CD4-positive, alpha-beta T cell treated with Interleukin-17A for 1 hour (primary cell): ENCODE data around the gene DIMT1.
A peak's percentile ranks its signal among the peaks of the same experiment; 100 is the strongest.

Experiments
- DNase-seq: peaks from one replicate; pipeline ENCODE4 v3.0.0-alpha.2; 2020

DIMT1 gene

DNA sequence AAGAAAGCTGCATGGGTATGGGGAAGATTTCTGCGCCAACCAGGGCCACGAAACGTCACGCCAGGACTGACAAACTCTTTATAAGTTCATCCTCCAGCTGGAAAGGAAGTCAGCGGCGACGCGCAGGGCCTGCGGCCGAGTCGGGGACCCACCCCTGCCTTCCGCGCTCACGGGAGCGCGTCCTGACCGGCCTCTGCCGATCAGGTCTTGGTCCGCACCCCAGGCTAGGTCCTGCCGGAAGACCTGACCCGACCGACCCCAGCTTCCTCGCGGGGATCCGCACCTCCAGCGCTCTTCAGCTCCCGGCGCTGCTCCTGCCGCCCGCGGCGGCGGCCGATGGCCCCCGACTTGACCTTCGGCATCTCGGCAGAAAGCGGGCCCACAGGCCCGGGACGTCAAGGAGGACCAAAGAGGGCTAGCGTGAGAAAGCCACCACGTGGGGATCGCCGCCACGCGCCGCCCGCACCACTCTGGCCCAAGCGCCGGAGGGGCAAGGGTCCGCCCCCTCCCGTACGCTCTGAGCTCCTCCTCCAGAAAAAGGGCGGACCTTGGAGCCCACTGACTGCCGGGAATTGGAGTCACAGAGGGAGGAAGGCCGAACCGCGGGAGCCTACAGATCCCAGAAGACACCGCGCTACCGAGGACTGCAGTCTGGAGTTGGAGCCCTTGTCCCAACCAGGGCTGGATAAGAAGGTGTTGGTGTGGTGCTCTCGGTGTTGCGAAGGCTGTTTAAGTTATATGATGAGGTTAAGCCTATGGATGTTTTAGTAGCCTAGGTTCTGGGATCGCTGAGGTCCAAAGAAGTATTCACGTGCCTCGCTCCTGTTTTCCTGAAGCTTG is at the start of gene DIMT1:
Gene DIMT1 (minus strand): TSS at position 495 of the 840 bp plus-strand sequence. CDS start 133 bp downstream, at position 362.
- peak; percentile 93 for DNase-seq

DNA sequence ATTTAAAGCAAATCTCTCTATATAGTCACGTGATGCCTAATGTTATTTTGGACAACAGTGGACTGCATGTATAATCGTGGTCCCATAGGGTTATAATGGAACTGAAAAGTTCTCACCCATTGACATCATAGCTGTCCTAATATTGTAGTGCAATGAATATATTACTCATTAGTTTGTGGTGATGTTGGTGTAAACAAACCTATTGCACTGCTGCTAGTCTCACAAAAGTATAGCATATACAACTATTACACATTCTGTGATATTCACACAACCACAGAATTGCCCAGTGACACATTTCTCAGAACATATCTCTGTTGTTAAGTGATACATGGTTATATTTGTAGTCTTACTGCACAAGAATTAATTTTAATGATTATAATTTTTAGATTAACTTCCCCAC is 46.6 kb upstream of the DIMT1 start:
- DNase-seq: no peak

DNA sequence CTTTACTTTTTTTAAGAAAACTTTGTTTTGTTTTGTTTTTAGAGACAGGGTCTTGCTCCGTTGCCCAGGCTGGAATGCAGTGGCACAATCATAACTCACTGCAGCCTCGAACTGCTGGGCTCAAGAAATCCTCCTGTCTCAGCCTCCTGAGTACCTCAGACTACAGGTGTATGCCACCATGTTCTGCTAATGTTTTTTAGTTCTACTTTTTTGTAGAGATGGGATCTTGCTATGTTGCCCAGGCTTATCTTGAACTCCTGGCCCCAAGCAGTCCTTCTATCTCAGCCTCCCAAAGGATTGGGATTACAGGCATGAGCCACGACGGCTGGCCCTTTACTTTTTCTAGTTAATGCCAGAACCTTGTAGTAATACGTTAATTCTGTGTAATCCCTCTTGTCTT is 44.8 kb upstream of the DIMT1 start:
- no peak for DNase-seq

DNA sequence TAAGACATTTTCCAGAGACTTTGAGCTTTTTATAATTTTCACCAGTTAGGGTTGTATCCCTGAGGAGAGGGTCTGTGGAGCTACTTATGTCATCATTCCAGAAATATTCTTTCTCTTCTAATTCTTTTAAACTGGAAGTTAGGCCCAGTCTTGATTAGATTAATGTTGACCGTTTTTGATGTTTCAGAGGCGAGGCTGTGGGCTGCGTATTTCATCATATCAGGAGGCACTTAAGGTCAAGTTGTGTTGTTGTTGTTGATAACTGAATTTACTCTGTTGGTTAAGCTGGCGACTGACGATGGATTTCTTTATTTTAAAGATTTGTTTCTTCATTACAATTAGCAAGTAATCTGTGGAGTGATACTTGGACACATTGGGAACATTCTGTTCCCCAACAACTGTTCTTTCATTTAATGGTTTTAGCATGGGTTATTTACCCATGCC is 28.9 kb upstream of the DIMT1 start:
- DNase-seq: no peak

DNA sequence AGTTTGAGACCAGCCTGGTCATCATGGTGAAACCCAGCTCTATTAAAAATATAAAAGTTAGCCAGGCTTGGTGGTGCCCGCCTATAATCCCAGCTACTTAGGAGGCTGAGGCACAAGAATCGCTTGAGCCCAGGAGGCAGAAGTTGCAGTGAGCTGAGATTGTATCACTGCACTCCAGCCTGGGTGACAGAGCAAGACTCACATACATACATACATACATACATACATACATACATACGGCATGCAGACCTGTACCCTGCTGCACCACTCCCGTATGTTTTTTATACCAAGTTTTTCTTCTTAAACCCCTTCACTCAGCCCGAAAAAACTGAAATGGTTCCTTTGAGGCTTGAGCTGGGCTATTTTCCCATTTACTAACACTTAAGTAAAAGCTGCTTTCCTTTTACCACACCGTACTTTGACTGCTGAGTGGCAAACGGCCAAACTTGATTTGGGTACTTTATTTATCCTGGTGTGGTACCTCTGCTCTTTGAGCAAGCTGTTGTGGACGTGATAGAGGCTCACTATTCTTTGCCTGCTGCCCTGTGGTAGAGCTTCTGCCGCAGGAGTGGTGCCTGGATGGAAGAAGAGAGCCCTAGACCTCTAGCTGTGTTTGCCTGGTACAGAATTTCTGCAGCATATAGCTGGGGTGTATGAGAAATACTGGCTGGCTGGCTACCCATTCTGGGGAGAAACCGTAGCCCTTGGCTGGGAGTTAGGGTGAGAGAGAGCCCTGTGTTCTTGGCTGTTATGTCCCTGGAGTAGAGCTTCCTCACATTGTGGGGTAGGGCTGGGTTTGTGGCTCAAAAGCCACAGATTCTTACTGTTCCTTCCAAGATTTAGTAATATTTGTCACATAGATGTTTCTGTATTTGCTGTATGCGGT is 28.3 kb upstream of the DIMT1 start:
- DNase-seq: no peak

DNA sequence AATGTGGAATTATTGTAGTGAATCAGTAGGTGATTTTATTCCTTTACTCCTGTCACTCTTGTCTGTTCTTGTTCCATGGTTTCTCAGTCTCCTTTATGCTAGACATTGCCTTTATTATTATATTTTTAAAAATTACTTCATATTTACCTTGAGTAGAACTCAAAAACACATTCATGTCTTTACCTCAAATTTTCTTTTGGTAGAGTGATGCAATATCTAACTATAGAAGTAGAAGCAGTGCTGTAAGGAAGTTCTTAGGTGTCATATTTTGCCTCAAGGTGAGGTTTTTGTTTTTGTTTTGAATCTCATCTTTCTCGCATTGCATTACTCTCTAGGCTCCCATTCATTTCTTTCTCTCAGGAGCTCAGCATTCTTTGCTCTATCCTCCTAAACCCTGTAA is 21.1 kb upstream of the DIMT1 start:
- DNase-seq: no peak

DNA sequence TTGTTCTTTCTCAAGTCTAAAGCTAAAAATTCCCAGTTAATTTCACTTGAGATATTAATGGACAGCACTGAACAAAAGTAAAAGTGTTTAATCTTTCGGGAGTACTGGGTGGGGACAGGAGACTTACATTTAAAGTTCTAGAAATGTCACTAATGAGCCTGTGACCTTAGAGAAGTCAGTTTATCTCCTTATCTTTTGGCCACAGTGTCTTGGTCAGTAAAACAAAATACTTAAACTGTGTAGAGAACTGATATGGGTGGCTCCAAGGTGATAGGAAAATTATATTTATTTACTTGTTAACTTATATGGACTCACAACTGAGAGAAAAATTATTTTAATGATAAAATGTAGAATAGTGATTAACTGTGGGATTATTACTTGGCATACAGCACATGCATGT is 17.7 kb upstream of the DIMT1 start:
- no peak for DNase-seq

DNA sequence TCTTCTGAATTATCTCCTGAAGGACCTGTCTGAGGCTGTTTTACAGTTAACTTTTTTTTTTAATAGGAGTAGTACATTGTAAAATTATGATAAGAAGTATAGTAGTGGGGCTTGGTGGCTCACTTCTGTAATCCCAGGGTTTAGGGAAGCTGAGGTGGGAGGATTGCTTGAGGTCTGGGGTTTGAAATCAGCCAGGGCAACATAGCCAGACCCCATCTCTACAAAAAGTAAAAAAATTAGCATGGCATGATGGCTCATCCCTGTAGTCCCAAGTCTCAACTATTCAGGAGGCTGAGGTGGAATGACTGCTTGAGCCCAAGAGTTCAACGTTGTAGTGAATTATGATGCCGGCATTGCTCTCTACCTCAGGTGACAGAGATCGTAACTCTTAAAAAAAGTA is 15.9 kb upstream of the DIMT1 start:
- DNase-seq: no peak

DNA sequence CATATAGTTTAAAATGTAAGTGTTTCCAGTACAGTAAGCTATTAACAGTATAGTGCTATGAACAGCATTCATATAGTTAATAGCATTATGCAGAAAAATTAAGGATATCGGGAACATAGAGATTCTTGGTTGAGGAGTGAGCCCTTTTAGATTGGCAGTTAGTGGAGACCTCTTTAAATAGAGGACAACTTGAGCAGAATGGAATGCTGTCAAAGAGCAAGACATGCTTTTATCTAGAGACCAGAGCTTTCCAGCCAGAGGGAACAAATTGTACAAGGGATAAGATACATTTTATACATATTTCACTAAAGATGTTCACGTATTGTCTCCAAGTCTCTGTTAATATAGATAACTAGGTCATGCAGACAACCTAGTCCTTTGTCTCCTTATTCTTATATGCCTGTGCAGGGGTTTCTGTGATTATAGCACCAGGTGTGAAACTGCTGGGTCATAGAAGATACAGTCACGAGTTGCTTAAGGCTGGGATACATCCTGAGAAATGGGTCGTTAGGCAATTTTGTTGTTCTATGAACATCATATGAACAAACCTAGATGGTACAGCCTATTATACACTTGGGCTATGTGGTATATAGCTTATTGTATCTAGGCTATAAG is 14.9 kb upstream of the DIMT1 start:
- no peak for DNase-seq

DNA sequence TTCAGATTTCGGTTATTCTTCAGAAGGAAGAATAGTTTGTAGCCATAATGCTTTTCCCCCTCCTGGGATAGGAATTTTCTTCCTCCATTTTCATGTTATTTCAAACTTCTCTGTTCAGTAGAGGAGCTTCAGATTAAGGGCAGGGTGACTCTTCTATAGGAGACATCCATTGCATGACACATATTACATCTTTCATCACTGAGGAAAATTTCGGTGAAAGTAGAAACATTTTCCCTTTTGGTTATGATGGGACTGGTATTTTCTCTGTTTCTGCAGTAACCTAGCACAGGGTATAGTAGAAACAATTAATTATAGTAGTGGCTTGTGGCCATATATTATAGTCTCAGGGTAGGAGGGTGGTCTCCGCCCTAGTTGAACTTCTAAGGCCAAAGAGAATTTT is 10.0 kb upstream of the DIMT1 start:
- no peak for DNase-seq

DNA sequence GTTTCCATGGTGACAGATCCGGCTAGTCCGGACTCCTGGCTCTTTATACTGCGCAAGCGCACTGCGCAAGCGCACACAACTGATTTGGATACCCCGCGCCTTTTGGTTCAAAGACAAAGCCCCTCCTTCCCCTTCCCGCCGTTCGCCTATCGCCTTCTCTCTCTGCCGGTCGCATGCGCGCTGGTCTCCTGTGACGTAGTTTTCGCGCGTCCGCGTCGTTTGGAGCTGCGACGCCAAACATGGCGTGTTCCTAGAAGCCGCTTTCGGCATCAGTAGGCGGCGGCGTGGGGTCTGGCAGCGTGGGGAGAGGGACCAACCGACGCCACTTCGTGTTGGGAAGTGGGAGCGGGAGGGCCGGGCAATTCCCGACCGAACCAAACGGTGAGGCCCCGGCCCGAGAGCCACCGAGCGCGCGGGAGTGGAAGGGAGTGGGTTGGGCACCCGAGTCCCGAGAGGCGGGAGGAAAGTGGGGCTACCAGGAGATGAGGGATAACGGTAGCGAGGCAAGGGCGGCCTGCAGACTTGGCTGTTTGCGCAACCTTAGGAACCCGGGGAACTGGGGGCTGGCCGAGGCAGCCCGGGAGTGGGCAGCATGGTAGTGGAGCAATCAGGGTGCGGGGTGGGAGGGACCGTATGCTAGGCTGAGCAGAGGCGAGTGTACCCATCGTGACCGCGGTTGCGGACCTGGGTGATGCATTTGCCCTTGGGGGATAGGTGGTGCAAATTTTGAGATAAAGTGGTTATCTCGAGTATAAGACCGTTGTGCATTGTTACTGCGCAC is 9.0 kb upstream of the DIMT1 start, which contains the start of gene IPO11:
Gene IPO11 (plus strand): TSS at position 215 of the 781 bp plus-strand sequence. CDS start 24,517 bp downstream, outside the sequence.
- peak; percentile 99 for DNase-seq

DNA sequence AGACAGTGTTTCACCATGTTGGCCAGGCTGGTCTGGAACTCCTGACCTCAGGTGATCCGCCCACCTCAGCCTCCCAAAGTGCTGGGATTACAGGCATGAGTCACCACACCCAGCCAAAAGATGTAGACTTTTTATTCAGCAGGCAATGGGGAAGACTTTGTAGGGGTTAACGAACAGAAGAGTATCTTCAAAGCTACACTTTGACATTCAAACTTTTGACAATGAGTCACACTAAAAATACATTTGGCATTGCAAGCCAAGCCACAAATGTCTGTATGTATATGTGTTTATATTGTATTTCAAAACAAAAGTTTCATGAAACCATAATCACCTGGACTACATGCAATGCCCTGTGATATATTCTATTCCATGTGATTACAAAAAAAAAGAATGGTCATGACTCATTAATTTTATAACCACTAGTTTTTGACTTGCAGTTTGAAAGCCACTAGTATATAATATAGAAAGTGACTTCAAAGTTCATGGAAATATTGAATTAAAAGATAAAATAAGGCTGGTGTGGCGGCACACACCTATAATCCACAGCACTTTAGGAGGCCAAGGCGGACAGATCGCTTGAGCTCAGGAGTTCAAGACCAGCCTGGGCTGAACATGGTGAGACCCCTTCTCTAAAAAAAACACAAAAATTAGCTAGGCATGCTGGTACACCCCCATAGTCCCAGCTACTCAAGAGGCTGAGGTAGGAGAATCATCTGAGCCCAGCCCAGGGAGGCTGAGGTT is 8.3 kb downstream of the DIMT1 start:
- DNase-seq: no peak

DNA sequence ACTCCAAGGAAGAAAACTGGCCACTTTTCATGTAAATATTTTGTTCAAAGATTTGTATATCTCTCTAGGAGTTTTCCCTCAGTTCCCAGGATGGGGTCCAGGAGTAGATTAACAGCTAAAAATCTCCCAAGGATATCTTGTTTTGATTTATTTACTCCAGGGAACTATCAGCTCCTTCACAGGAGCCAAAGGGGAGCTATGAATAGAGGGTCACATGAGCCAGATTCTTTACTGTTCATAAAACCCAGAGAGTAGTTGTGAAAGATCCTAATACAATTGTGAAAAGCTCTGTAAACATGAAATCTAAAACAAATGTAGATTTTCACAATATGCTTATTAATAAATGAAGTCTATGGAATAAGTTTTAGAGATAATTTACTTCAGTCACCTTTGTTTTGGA is 16.9 kb downstream of the DIMT1 start:
- DNase-seq: no peak

DNA sequence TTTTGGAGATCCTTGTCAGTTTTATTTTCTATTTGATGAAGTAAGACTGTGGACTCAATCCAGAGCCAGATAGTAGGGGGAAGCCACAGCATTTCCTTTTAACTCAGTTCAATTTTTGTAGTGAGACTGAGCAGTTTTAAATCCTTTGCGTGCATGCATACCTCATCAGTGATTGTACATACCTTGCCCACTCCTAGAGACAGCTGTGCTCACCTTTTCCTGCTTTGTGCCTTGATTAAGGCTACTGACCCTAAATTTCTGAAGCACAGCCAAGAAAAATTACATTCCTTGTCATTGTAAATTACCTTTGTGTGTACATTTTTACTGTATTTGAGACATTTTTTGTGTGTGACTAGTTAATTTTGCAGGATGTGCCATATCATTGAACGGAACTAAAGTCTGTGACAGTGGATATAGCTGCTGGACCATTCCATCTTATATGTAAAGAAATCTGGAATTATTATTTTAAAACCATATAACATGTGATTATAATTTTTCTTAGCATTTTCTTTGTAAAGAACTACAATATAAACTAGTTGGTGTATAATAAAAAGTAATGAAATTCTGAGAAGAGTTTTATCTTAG is 17.8 kb downstream of the DIMT1 start:
- DNase-seq: no peak

DNA sequence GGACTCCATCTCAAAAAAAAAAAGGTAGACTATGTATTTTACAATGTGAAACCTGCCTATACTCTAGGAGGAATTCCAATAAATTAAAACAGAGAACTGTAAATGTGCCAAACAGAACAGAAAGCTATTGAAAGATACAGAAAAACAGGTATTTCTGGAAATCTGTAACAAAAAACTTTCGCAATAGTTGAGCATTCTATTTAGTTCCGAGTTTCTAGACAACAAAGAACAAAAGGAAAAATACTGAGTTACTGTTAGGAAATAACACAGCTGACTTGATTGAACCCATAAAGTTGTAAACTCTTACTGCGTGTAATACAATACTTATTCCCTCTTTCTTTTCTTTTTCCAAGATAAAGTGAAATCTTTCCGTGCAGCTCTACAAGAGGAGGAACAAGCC is 18.6 kb downstream of the DIMT1 start:
- DNase-seq: no peak

DNA sequence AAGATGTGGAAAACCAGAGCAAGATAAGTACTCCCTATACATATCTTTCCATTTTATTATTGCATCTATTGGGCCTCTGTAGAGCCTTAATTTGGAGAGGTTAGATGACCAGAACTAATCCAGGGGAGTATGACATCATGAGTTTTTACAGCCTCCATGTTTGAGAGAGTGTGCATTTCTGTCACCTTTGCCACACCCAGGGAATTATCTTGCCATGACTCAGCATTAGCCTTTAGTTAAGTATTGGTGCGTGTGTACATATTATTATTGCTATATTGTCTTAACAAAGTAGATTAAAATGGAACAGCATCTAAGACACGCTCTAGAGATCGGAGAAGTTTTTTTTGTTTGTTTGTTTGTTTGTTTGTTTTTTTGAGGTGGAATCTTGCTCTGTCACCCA is 27.6 kb downstream of the DIMT1 start:
- DNase-seq: no peak

DNA sequence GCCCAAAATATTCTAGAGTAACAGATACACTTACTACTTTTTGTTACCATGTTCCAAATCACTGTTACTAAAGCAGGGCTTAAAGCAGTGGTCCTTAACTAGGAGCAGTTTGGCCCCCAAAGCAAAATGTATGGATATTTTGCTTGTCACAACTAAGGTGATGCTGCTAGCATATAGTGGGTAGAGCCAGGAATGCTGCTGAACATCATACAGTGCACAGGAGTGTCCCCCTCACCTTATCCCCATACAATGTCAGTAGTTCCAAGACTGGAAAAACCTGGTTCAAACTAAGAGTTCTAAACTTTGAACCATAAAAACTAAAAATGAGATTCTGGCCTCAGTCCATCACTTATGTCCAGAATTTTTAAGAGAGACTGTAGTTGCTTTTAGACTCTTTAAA is 28.1 kb downstream of the DIMT1 start:
- no peak for DNase-seq

DNA sequence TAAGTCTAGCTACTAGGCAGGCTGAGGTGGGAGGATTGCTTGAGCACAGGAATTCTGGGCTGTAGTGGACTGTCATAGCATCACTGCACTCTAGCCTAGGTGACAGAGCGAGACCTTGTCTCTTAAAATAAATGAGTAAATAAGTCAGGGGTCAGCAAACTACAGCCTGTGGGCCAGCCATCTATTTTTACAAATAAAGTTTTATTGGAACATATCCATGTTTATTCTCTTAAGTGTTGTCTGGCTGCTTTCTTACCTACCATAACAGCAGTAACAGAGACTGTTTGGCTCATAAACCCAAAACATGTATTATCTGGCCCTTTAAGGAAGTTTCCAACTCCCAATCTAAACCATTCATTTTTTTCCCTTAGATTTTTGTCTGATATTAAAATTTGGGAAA is 29.6 kb downstream of the DIMT1 start:
- no peak for DNase-seq

DNA sequence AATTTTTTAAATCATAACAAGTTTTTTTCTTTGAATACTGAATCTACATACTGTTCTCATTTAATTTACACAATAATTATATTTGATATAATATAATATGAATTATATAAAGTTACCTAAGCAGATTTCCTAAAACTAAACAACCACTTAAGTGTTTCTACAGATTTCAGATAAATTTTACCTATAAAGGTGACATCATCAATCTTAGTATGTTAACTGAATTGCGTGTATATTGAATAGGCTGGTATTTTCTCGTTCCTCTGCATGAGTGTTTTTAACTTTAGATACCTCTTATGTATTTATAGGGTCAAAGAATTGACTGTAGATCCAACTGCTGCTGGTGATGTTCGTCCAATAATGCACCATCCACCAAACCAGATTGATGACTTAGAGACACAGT is 30.3 kb downstream of the DIMT1 start:
- DNase-seq: no peak

DNA sequence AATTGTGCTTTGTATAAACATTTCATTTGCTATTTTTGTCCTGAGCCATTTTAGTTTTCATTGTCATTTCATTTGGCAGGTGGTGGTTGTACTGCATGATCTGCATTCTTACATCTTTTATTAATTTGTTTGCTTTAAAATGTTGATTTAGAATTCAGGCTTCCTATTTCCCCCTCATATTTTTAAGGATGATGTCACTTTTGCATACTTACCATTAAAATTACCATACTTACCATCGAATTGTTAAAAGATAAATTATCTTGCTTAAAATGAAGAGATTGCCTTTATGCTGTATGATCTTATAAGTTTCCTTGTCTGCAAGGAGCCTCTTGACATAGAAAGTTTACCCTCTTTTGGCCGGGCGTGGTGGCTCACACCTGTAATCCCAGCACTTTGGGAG is 31.1 kb downstream of the DIMT1 start:
- DNase-seq: no peak

DNA sequence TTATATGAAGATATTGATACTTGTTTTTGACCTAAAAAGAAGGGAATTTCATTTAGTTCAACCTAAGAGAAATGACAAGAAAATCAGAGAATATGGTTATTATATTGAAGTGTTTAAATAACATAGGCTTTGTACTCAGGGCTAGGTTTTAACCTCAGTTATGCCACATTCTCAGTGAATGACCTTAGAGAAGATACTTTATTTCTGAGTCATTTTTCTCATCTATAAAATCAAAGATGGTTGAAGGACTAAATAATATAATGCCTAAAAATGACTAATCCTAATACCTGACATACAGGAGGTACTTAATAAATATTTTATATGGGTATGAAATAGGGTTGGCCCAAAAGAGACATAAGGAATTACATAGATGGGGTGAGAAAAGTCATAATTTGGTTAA is 32.3 kb downstream of the DIMT1 start:
- DNase-seq: no peak

DNA sequence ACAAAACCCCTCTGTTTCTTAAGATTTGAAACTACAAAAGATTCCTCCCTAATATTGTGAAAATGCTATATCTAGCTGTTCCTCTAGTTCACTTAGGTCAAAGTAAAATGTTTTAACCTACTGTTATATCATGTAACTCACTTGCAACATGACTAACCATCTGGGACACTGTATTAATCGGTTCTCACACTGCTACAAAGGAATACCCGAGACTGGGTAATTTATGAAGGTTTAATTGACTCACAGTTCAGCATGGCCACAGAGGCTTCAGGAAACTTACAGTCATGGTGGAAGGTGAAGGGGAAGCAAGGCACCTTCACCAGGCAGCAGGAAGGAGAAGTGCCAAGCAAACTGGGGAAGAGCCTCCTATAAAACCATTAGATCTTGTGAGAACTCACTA is 34.7 kb downstream of the DIMT1 start:
- DNase-seq: no peak
